ENCODE results near the gene ABLIM2.

ABLIM2 gene

DNA sequence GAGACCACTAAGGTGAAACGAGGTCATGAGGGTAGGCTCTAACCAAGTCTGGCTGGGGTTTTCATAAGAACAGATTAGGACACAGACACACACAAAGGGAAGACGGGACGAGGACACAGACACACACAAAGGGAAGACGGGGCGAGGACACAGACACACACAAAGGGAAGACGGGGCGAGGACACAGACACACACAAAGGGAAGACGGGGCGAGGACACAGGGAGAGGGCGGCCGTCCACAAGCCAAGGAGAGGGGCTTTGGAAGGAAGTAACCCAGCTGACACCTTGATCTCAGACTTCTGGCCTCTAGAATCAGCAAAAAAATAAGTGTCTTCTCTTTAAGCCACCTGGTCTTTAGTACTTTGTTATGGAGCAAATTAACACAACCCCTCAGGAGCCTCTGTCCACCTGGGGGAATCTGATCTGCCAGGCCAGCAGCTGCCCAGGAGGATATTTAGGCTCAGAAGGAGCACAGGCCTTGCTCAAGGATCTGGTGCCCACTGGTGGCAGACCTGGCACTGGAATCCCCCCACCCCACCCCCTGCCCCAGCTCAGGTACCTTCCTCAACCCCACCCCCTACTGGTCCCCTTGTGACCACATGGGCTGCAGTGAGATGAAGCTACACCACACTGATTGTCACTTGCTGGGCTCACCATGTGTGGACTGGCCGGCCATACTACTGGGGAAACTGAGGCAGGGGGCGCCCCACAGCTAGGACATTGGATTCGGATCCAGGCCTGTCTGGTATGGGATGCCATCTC, 2.8 kb downstream of the ABLIM2 start:
- no peak for ATAC-seq (replicated peaks; ENCODE audit: extremely low read depth, poor library complexity, severe bottlenecking)
- no peak overlapping the region for H3K27ac Mint-ChIP-seq (ENCODE audit: low read depth)
- H3K4me1 Mint-ChIP-seq, result peaks cover 17% of the 10 kb centered on the region
- no peak overlapping the region for H3K4me3 Mint-ChIP-seq
- no peaks in the 10 kb centered on the region for H3K27me3 Mint-ChIP-seq
- no peaks in the 10 kb centered on the region for H3K9me3 Mint-ChIP-seq
- peaks cover 6% of the 10 kb centered on the region for H3K36me3 Mint-ChIP-seq (ENCODE audit: insufficient read depth)
- DNase-seq (ENCODE audit: low spot score in 2 of 2), result no peak

DNA sequence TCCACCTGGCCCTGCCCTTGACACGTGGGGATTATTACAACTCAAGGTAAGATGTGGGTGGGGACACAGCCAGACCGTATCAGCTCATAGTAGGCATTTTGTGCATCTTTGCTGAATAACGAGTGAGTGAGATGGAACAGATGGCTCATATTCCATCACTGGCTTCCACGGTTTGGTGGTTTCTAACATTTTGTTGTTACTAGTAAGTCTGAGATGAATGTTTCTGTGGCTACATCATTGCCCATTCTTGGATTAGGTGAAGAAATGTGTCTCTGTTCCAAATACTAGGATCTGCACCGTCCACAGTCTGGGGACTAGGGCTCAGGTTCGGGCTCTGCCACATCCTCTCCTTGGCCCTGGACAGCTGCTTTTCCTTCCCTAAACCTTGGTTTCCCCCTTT, 3.6 kb downstream of the ABLIM2 start:
- DNase-seq (ENCODE audit: low spot score in 2 of 2) (no peak), ATAC-seq (replicated peaks; ENCODE audit: extremely low read depth, poor library complexity, severe bottlenecking) (no peak)
- H3K27me3 Mint-ChIP-seq, result no peaks in the 10 kb centered on the region
- peaks cover 6% of the 10 kb centered on the region for H3K36me3 Mint-ChIP-seq (ENCODE audit: insufficient read depth)
- no peaks in the 10 kb centered on the region for H3K9me3 Mint-ChIP-seq
- H3K4me1 Mint-ChIP-seq, result peaks cover 14% of the 10 kb centered on the region
- no peak overlapping the region for H3K4me3 Mint-ChIP-seq
- H3K27ac Mint-ChIP-seq (ENCODE audit: low read depth), result no peak overlapping the region

DNA sequence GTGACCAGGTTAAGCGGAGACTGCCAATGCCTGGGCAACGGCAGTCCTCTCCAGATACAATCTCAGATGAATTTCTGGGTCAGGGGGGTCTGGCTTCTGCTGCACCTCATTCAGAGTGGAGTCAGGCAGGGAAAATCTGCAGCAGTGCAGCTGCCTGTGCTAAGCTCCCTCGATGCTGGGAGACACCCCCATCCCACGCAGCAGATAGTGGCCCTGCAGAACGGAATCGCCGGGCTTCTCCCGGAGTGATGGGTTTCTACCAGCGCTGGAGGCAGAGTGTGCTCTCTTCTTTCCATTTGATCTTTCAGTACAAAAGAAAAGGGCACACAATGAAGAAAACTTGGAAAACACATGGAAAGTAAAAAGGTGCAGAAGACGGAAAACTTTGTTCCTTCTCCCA, 5.2 kb downstream of the ABLIM2 start:
- ATAC-seq (replicated peaks; ENCODE audit: extremely low read depth, poor library complexity, severe bottlenecking) (no peak), DNase-seq (ENCODE audit: low spot score in 2 of 2) (no peak)
- Mint-ChIP-seq H3K4me1 (peaks cover 5% of the 10 kb centered on the region), H3K27ac (ENCODE audit: low read depth) (no peak overlapping the region), H3K27me3 (no peaks in the 10 kb centered on the region), H3K4me3 (no peak overlapping the region), H3K36me3 (ENCODE audit: insufficient read depth) (peaks cover 2% of the 10 kb centered on the region), H3K9me3 (no peaks in the 10 kb centered on the region)

DNA sequence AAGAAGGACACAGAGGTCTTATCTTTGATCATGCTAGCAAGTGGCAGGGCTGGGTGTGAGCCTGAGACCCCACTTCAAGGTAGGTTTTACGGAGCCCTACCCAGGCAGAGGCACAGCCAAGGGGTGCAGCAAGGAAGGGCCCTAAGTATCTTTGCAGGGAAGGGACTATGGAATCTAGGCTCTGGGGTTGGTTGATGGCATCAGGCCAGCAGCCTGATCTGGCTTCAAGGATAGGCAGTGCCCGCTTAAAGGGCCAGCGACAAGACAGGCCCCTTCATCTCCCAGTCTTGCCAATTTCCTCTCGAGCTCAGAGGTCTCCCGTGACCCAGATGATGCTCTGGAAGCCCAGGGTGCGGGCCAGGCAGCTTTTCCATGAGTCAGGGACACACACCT, 5.8 kb downstream of the ABLIM2 start:
- no peaks in the 10 kb centered on the region for H3K9me3 Mint-ChIP-seq
- peaks cover 5% of the 10 kb centered on the region for H3K4me1 Mint-ChIP-seq
- H3K36me3 Mint-ChIP-seq (ENCODE audit: insufficient read depth), result peaks cover 2% of the 10 kb centered on the region
- H3K4me3 Mint-ChIP-seq, result no peak overlapping the region
- DNase-seq (ENCODE audit: low spot score in 2 of 2), result no peak
- no peaks in the 10 kb centered on the region for H3K27me3 Mint-ChIP-seq
- H3K27ac Mint-ChIP-seq (ENCODE audit: low read depth), result no peak overlapping the region
- no peak for ATAC-seq (replicated peaks; ENCODE audit: extremely low read depth, poor library complexity, severe bottlenecking)

DNA sequence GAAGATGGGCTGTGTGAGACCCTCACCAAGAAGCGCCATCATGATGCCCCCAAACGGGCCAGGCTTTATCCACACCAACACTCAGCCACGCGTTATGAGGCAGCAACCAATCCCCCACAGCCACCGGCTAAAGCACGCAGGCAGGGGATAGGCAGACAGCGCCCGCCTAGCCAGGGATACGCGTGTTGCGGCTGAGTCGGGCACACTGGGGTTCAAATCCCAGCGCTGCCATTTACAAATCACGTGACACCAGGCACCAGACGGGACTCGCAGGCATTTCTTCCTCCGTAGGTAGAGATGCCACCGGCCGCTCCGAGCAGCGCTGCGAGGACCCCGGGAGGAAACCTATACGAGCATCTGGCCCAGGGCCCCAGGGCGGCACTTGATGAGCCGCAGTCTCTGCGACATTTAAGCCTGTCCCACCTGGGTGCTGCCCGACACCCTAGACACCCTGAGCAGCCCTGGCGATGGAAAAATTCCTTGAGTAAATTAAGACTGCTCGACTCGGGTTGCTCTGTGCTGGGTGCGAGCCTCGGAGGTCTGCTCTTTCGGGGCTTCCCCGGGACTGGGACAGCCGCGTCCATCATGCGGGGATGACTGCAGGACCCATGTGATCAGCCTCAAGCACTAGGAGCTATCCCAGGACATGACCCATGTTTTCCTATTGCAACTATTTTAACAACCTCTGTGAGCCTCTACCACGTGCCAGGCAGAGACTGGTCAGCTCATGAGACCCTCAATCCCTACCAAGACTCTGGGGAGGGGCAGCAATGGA, 6.3 kb downstream of the ABLIM2 start:
- no peak for DNase-seq (ENCODE audit: low spot score in 2 of 2)

DNA sequence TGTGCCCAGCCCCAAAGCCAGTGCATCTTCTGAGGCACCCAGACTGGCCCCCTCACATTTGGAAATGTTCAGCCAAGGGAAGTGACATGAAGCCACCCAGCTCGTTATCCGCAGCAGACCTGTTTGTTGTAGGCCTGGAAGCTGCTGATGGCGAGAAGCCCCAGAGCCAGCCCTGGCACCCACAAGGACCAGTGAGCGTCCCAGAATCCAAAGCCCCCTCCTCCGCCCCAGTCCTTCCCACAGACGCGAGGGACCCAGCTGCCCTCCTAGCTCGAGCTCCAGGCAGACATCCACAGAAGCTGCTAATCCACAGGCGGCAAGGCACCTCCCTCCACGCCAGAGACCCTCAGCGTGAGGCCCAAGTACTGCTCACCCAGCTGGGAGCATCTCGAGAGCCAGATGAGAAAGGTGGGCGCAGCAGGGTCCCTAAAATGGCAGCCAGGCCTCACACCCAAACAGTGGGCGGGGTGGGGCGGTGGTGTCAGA, 7.4 kb downstream of the ABLIM2 start:
- peaks cover 5% of the 10 kb centered on the region for H3K4me1 Mint-ChIP-seq
- H3K27me3 Mint-ChIP-seq, result no peaks in the 10 kb centered on the region
- DNase-seq (ENCODE audit: low spot score in 2 of 2) (no peak), ATAC-seq (replicated peaks; ENCODE audit: extremely low read depth, poor library complexity, severe bottlenecking) (no peak)
- H3K27ac Mint-ChIP-seq (ENCODE audit: low read depth), result no peak overlapping the region
- peaks cover 2% of the 10 kb centered on the region for H3K36me3 Mint-ChIP-seq (ENCODE audit: insufficient read depth)
- H3K4me3 Mint-ChIP-seq, result no peak overlapping the region
- H3K9me3 Mint-ChIP-seq, result no peaks in the 10 kb centered on the region

More for the DNA sequence above, 6.3 kb downstream of the ABLIM2 start:
- H3K27ac Mint-ChIP-seq (ENCODE audit: low read depth), result no peak overlapping the region
- H3K36me3 Mint-ChIP-seq (ENCODE audit: insufficient read depth), result peaks cover 2% of the 10 kb centered on the region
- no peaks in the 10 kb centered on the region for H3K9me3 Mint-ChIP-seq
- no peak for ATAC-seq (replicated peaks; ENCODE audit: extremely low read depth, poor library complexity, severe bottlenecking)
- H3K27me3 Mint-ChIP-seq, result no peaks in the 10 kb centered on the region
- peaks cover 5% of the 10 kb centered on the region for H3K4me1 Mint-ChIP-seq
- no peak overlapping the region for H3K4me3 Mint-ChIP-seq

DNA sequence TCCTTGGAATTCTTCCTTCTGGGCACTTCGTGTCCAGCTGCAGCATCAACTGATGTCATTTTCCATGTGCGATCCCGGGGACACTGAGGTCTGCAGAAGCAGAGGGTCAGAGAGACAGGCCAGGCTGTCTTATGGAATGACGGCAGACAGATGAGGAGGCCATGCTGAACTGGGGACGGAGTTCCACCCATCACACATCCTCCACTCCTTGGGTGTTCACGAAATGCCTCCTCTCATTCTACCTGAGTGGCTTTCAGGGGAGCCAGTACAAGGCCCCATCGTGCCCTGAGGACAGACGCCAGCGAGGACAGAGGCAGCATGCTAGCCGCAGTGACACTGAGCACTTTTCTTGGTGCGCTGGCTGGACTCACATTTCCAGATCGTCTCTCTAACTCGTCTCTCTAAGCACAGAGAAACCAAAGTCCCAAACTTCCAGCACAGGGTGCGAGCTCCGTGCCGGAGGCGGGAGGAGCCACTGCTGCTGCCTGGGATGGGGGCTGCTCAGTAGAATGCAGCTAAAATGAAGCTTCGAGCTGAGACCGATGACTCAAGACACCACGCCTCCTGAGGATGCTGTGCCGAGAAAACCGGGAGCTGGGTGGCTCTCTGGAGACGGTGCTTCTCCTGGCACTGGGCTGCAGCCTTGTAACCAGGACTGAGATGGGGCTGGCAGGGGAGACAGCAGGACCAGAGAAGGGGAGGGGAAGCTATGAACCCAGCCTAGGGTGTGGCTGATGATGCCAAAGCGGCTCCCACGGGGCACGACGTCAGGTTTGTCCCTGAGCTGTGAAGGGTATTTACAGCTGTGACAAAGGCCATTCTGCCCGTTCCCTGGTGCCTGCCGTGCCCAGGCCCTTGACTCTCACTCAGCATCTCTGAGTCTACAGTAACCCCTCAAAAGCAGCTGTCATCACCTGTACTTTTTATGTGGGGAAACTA, 8.2 kb downstream of the ABLIM2 start:
- H3K36me3 Mint-ChIP-seq (ENCODE audit: insufficient read depth), result peaks cover 3% of the 10 kb centered on the region
- H3K4me3 Mint-ChIP-seq, result no peak overlapping the region
- H3K27ac Mint-ChIP-seq (ENCODE audit: low read depth), result no peak overlapping the region
- H3K4me1 Mint-ChIP-seq, result peaks cover 5% of the 10 kb centered on the region
- H3K9me3 Mint-ChIP-seq, result no peaks in the 10 kb centered on the region
- H3K27me3 Mint-ChIP-seq, result peaks cover 7% of the 10 kb centered on the region
- DNase-seq (ENCODE audit: low spot score in 2 of 2), result no peak
- no peak for ATAC-seq (replicated peaks; ENCODE audit: extremely low read depth, poor library complexity, severe bottlenecking)

DNA sequence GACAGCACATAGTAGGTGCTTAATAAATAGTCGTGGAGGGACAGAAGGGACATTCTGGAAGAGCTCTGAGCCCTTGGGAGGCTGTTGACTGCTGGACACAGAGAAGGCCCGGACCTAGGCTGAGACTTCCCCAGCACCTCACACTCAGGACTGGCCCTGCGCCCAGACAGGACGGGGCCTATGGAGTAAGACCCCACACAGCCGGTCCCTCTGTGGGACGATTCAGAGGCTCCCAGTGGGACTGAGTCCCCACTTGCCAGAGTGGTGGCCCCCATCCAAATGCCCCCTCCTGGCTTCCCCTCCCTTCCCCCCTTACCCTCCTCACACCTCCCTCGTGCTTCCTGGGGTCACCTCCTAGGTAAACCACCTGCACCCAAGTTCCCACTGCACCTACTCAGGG, 8.9 kb downstream of the ABLIM2 start:
- H3K27ac Mint-ChIP-seq (ENCODE audit: low read depth), result peak overlapping the region; percentile 39
- peaks cover 10% of the 10 kb centered on the region for H3K27me3 Mint-ChIP-seq
- H3K4me3 Mint-ChIP-seq, result no peak overlapping the region
- H3K4me1 Mint-ChIP-seq, result peaks cover 5% of the 10 kb centered on the region
- no peaks in the 10 kb centered on the region for H3K9me3 Mint-ChIP-seq
- peaks cover 3% of the 10 kb centered on the region for H3K36me3 Mint-ChIP-seq (ENCODE audit: insufficient read depth)
- DNase-seq (ENCODE audit: low spot score in 2 of 2) (no peak), ATAC-seq (replicated peaks; ENCODE audit: extremely low read depth, poor library complexity, severe bottlenecking) (no peak)

DNA sequence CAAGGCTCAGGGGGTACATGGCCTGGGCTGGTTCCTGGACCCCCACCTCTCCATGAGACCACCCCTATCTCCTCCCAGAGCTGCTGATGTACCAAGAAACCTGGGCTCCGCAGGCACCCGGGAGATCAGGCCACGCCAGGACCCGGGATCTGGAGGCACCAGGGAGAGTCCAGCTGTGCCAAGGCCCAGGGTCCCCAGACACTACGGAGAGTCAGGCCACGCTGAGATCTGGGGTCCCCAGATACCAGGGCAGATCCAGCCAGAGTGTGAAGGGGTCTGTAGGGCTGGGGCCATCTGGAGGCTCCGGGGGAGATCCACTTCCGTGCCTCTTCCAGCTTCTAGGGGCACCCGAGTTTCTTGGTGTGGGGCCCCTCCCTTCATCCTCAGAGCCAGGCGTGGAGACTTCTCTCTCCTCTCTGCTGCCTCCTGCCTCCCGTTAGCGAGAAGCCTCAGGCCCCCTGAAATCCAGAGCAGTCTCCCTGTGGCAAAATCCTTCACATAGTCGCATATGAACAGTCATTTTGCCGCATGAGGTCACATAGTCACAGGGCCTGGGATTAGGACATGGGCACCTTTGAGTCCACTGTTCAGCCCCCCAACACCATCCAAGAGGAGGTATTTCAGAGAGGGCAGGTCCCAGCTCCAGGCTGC, 9.7 kb downstream of the ABLIM2 start:
- peaks cover 10% of the 10 kb centered on the region for H3K27me3 Mint-ChIP-seq
- no peaks in the 10 kb centered on the region for H3K9me3 Mint-ChIP-seq
- peaks cover 3% of the 10 kb centered on the region for H3K36me3 Mint-ChIP-seq (ENCODE audit: insufficient read depth)
- H3K4me3 Mint-ChIP-seq, result no peak overlapping the region
- ATAC-seq (replicated peaks; ENCODE audit: extremely low read depth, poor library complexity, severe bottlenecking), result no peak
- no peak for DNase-seq (ENCODE audit: low spot score in 2 of 2)
- peak overlapping the region; percentile 39 for H3K27ac Mint-ChIP-seq (ENCODE audit: low read depth)
- peaks cover 5% of the 10 kb centered on the region for H3K4me1 Mint-ChIP-seq

DNA sequence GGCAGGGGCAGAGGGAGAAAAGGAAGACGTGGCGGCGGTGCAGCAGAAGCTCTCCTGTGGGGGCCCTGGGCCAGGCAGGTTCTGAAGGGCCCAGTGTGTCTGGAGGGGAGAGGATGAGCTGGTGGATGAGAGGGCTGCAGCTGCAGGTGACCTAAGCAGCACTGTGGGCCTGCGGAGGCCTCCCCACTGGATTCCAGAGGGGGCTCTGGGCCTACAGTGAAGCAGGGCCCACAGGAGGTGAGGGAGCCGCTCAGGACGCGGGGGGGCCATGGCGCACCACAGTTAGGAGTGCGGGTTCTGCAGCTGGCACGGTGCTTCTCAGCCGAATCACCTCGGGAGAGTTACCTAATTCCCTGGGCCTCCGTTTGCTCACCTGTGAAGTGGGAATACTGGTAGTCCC, 10.5 kb downstream of the ABLIM2 start:
- ATAC-seq (replicated peaks; ENCODE audit: extremely low read depth, poor library complexity, severe bottlenecking), result no peak
- no peak overlapping the region for H3K27ac Mint-ChIP-seq (ENCODE audit: low read depth)
- DNase-seq (ENCODE audit: low spot score in 2 of 2), result no peak
- peaks cover 5% of the 10 kb centered on the region for H3K4me1 Mint-ChIP-seq
- H3K9me3 Mint-ChIP-seq, result no peaks in the 10 kb centered on the region
- H3K27me3 Mint-ChIP-seq, result peaks cover 10% of the 10 kb centered on the region
- peaks cover 3% of the 10 kb centered on the region for H3K36me3 Mint-ChIP-seq (ENCODE audit: insufficient read depth)
- H3K4me3 Mint-ChIP-seq, result no peak overlapping the region

DNA sequence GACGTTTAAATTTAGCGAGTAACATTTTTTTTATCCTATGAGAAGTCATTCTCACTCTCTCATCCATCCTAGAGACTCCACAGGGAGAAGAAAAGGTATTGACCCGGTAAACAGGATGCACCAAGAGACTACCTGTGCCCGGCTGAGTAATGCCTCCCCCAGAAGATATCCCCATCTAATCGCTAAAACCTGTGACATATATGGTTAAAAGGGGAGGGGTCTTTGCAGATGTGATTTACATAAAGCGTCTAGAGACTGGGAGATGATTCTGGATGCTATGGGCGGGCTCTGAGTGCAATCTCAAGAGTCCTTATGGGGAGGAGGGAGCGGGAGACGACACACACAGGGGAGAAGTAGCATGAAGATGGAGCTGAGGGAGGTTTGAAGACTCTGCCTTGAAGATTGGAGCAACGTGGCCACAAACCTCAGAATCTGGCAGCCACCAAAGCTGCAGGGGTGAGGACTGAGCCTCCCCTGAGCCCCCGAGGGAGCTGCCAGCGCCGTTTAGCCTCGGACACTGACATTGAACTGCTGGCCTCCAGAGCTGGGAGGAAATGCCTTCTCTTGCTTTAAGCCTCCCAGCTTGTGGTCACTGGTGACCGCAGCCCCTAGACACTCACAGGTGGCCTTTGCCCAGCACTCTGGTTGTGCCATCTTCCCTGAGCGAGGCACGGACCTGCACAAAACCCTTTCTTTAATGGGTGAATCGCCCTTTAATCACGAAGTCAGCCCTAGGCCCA, 11.2 kb downstream of the ABLIM2 start:
- peaks cover 2% of the 10 kb centered on the region for H3K36me3 Mint-ChIP-seq (ENCODE audit: insufficient read depth)
- H3K4me1 Mint-ChIP-seq, result peaks cover 5% of the 10 kb centered on the region
- DNase-seq (ENCODE audit: low spot score in 2 of 2) (no peak), ATAC-seq (replicated peaks; ENCODE audit: extremely low read depth, poor library complexity, severe bottlenecking) (no peak)
- H3K4me3 Mint-ChIP-seq, result no peak overlapping the region
- peaks cover 10% of the 10 kb centered on the region for H3K27me3 Mint-ChIP-seq
- H3K27ac Mint-ChIP-seq (ENCODE audit: low read depth), result no peak overlapping the region
- no peaks in the 10 kb centered on the region for H3K9me3 Mint-ChIP-seq
